Heart left ventricle (tissue), 16 donors: ENCODE data around the gene SCP2. TPM values are rescaled to one million over a fixed set of nuclear protein-coding genes. Genes with fewer than 3 reads are reported as not detected.

Experiments used
- ATAC-seq, 4 donors: fragments of 200-7000 bp; cut with Tn5 transposase; one replicate each; pipeline ENCODE4 v1.9.1; 2020 to 2022; ENCODE audit warnings: moderate library complexity in 4 of 4, mild to moderate bottlenecking in 3 of 4, moderate number of reproducible peaks in 1 of 4
- DNase-seq, 5 donors: peaks; one replicate each; pipeline ENCODE4 v3.0.0-alpha.2; 2020
- H3K27ac ChIP-seq, 12 donors: fragments of 200-600 bp; sonication (generic) in 4 of 12; one replicate each; pipeline versions ENCODE4 v1.5.0 to v1.8.0; 2016 to 2022; ENCODE audit warnings: mild to moderate bottlenecking in 2 of 12
- H3K27me3 ChIP-seq, 9 donors: fragments of 200-600 bp; sonication (generic) in 2 of 9; one replicate each; pipeline versions ENCODE4 v1.5.1 to v1.8.0; 2016 to 2022; ENCODE audit warnings: mild to moderate bottlenecking in 3 of 9
- H3K36me3 ChIP-seq, 9 donors: fragments of 200-600 bp; sonication (generic) in 2 of 9; one replicate each; pipeline versions ENCODE4 v1.5.0 to v1.8.0; 2018 to 2022; ENCODE audit warnings: mild to moderate bottlenecking in 2 of 9
- H3K4me1 ChIP-seq, 12 donors: fragments of 200-600 bp; sonication (generic) in 4 of 12; one replicate each; pipeline versions ENCODE4 v1.5.0 to v1.8.0; 2016 to 2022; ENCODE audit warnings: mild to moderate bottlenecking in 3 of 12
- H3K4me3 ChIP-seq, 12 donors: fragments of 200-600 bp; sonication (generic) in 4 of 12; one replicate each; pipeline versions ENCODE4 v1.5.0 to v1.8.0; 2017 to 2022; ENCODE audit warnings: mild to moderate bottlenecking in 9 of 12, moderate library complexity in 4 of 12
- H3K9me3 ChIP-seq, 12 donors: fragments of 200-600 bp; sonication (generic) in 4 of 12; one replicate each; pipeline versions ENCODE4 v1.5.0 to v1.8.0; 2016 to 2022; ENCODE audit warnings: mild to moderate bottlenecking in 1 of 12
- CTCF ChIP-seq, 12 donors: fragments of 200-600 bp; sonication (generic) in 4 of 12; IDR thresholded peaks; one replicate each; pipeline versions ENCODE4 v1.5.0 to v1.8.0; 2018 to 2022; ENCODE audit warnings: antibody characterized with exemption in 12 of 12, mild to moderate bottlenecking in 5 of 12
- POLR2A ChIP-seq, 2 donors: fragments of 450-650 bp; IDR thresholded peaks; one replicate each; pipeline ENCODE4 v1.6.1; 2017; ENCODE audit warnings: antibody characterized with exemption in 2 of 2, mild to moderate bottlenecking in 2 of 2, moderate library complexity in 2 of 2
- WGBS, 4 donors: extraction: QIAGEN DNeasy Blood & Tissue Kit in 2 of 4; methylation state at CpG; one replicate each; pipeline versions ENCODE4 v1.1.5 to v1.1.7; 2013 to 2018; 5-methylcytosine and 5-hydroxymethylcytosine counted together
- intact Hi-C, 10 donors: fragments of 100-400 bp; cut with DNase I; formaldehyde crosslinking; loops; one replicate each; pipeline versions ENCODE4 v1.11.1 to v1.14.2; 2022
- polyA plus RNA-seq, 2 donors: library from polyadenylated mRNA; stranded (reverse); fragments of 200-250 nt; gene quantifications; one replicate each; pipeline ENCODE4 v1.2.3, GENCODE V29; 2013
- total RNA-seq, 9 donors: library from RNA; depleted of rRNA in 2 of 9; stranded (reverse); fragments of >200 nt in 2 of 9; fragmentation: NEBNext Ultra II Directional in 3 of 9; extraction: Animal tissue kit (Norgen Biotek cat#: 25700) in 3 of 9; gene quantifications; one replicate each; pipeline versions ENCODE4 v1.1.0 to v1.2.4, GENCODE V29; 2016 to 2023
- donor health status: ischemic (EF 13 %, LVEDD 7.1; RV severe dilation, severe dysfunction).
- donor health status: healthy with polysubstance abuse.
- donor health status: DM: no; HTN: yes; CAD: no.
- donor health status: DM: no; HTN: no; CAD: no.
- donor health status: ischemic (EF 25% LVEDD 6.9; RV normal size, moderate dysfunction).
- donor health status: ischemic (EF 25% LVEDD 5.7; RV mildly dilated, moderate dysfunction).
- donor health status: healthy.
- donor health status: DM: yes; HTN: yes; CAD: no.
- donor health status: ischemic (EF 35%, LVEDD 5.7; RV mildly dilated, moderate dysfunction).
- donor health status: nonischemic (EF 11% LVEDD 7.7; RV severe dilation, severe dysfunction).
- donor health status: DM: yes; HTN: yes; CAD: no.
- donor health status: PGD.
- donor health status: ischemic (EF 29% LVEDD 5.4; RV normal size, mild dysfunction).
- donor health status: nonischemic (EF 23%, LVEDD 6.1; RV moderate dilation, normal function).

Gene SCP2
- total and polyA plus RNA-seq, 11 donors, result 83.4 to 143 (median 132) TPM

GRCh38 chr1:53069265-53069662 is 142.2 kb downstream of the SCP2 start:
- intact Hi-C loops, result loop anchor here in 2 of 10 donors (10.0 kb wide), 3 partner anchors 56 to 116 kb away; no protein-coding TSS in a partner anchor
- peaks cover 0 to 24% (median 0%) of the 10 kb centered on the region in 12 donors for H3K4me1 ChIP-seq
- ATAC-seq, result no peak
- no peaks in the 10 kb centered on the region for H3K9me3 ChIP-seq
- H3K27me3 ChIP-seq, result no peaks in the 10 kb centered on the region
- no peak for TF ChIP-seq CTCF (IDR thresholded peaks at IDR 0.05)
- WGBS, 4 donors, result 86 to 96% (median 91%) methylated on average over 5 to 7 of the region's 7 CpGs
- peaks cover 0 to 23% (median 0%) of the 10 kb centered on the region in 9 donors for H3K36me3 ChIP-seq
- H3K27ac ChIP-seq, result no peak overlapping the region
- DNase-seq, result peak in 3 of 5 donors; percentile 15 to 42 (median 25)
- H3K4me3 ChIP-seq, result no peak overlapping the region

- Histone ChIP-seq H3K36me3 (peaks cover 0 to 23% (median 0%) of the 10 kb centered on the region in 9 donors), H3K9me3 (no peaks in the 10 kb centered on the region), H3K4me1 (peaks cover 0 to 29% (median 0%) of the 10 kb centered on the region in 12 donors), H3K4me3 (no peak overlapping the region), H3K27ac (no peak overlapping the region), H3K27me3 (no peaks in the 10 kb centered on the region)
- intact Hi-C loops, result loop anchor here in 2 of 10 donors (10.0 kb wide), 3 partner anchors 55 to 115 kb away; no protein-coding TSS in a partner anchor
- WGBS, 4 donors, result 81 to 93% (median 92%) methylated on average over 8 to 31 of the region's 31 CpGs
- ATAC-seq (no peak), DNase-seq (peak in 4 of 5 donors; percentile 14 to 58 (median 26))
- TF ChIP-seq POLR2A (IDR thresholded peaks at IDR 0.05) (no peak), CTCF (IDR thresholded peaks at IDR 0.05) (no peak)
Measured at GRCh38 chr1:53069663-53070327, 142.7 kb downstream of the SCP2 start.

- DNase-seq, result peak in 3 of 5 donors; percentile 17 to 56 (median 22)
- ATAC-seq, result no peak
- Histone ChIP-seq H3K4me1 (peaks cover 0 to 29% (median 0%) of the 10 kb centered on the region in 12 donors), H3K27ac (no peak overlapping the region), H3K4me3 (no peak overlapping the region), H3K27me3 (no peaks in the 10 kb centered on the region), H3K9me3 (no peaks in the 10 kb centered on the region), H3K36me3 (peaks cover 0 to 23% (median 0%) of the 10 kb centered on the region in 9 donors)
- TF ChIP-seq POLR2A (IDR thresholded peaks at IDR 0.05), result no peak
- no peak for TF ChIP-seq CTCF (IDR thresholded peaks at IDR 0.05)
- 96 to 99% (median 96%) methylated on average over 12 of the region's 12 CpGs for WGBS, 4 donors
- intact Hi-C loops, result no loop called here
Measured at GRCh38 chr1:53070621-53071020, 143.5 kb downstream of the SCP2 start.

- TF ChIP-seq CTCF (IDR thresholded peaks at IDR 0.05), result no peak
- TF ChIP-seq POLR2A (IDR thresholded peaks at IDR 0.05), result no peak
- WGBS, 4 donors, result 85 to 90% (median 87%) methylated on average over 17 of the region's 17 CpGs
- Histone ChIP-seq H3K27me3 (no peaks in the 10 kb centered on the region), H3K4me3 (no peak overlapping the region), H3K4me1 (peaks cover 0 to 25% (median 0%) of the 10 kb centered on the region in 12 donors), H3K36me3 (peaks cover 0 to 23% (median 0%) of the 10 kb centered on the region in 9 donors), H3K27ac (no peak overlapping the region), H3K9me3 (no peaks in the 10 kb centered on the region)
- intact Hi-C loops, result no loop called here
- DNase-seq, result peak in 4 of 5 donors; percentile 11 to 49 (median 16)
- no peak for ATAC-seq
Measured at GRCh38 chr1:53071167-53071865, 144.2 kb downstream of the SCP2 start.
